Measurements from ENCODE around the gene GOLGA6L2. TPM values are rescaled to one million over a fixed set of nuclear protein-coding genes. Genes with fewer than 3 reads are reported as not detected.

GOLGA6L2 gene
- total and polyA plus RNA-seq, 2 of the 8 experiments (the other 6 are each of a cell fraction or from before 2014, with no cell fraction given) = not detected

- FAIRE-seq (no peak), DNase-seq (ENCODE audit: low read depth in 1 of 2, low spot score in 2 of 2) (no peak)
- no peak overlapping the region for H2BK12ac ChIP-seq (ENCODE audit: low read depth, low read length)
- H2BK5ac ChIP-seq (ENCODE audit: low read depth, low read length) = no peak overlapping the region
- WGBS, 2 experiments (ENCODE audit: extremely low coverage in 1 of 2, insufficient coverage in 1 of 2, insufficient read length in 1 of 2, insufficient replicate concordance in 2 of 2, low coverage in 1 of 2, low lambda C conversion rate in 2 of 2, missing lambda C conversion rate in 1 of 2) = 90% methylated on average over 18 of the region's 18 CpGs; no CpG with 5 or more reads in 1 of the 2 experiments
- no peaks in the 10 kb centered on the region for H3K27me3 ChIP-seq (replicated peaks in 1 of 4; ENCODE audit: control insufficient read depth in 3 of 4, extremely low read depth in 1 of 4, insufficient read depth in 3 of 4, low read length in 3 of 4)
- H3K4me3 ChIP-seq (ENCODE audit: extremely low read depth in 1 of 4, insufficient read depth in 2 of 4, low read depth in 3 of 4, low read length in 4 of 4) = no peak overlapping the region
- H4K8ac ChIP-seq (ENCODE audit: extremely low read depth, insufficient read depth, low read length) = no peak overlapping the region; the same call in 1 of the 2 replicates
- no peaks in the 10 kb centered on the region for H3K36me3 ChIP-seq (ENCODE audit: control insufficient read depth in 2 of 4, insufficient read depth in 4 of 4, low read length in 3 of 4)
- H3K14ac ChIP-seq (ENCODE audit: insufficient read length) = no peak overlapping the region
- ChIA-PET POLR2A (ENCODE audit: partially characterized antibody) (no interaction called here), CTCF (ENCODE audit: partially characterized antibody) (interaction anchor here (0.6 kb wide), 1 partner anchor 28 kb away, joined by 4 read pairs; no protein-coding TSS in a partner anchor)
- no peak overlapping the region for H4K5ac ChIP-seq (ENCODE audit: insufficient read length, low read depth, low read length)
- H3K9me3 ChIP-seq (ENCODE audit: insufficient read depth in 2 of 2, low read depth in 1 of 2, low read length in 1 of 2) = peaks cover 5 to 39% of the 10 kb centered on the region in 2 experiments; a peak in 3 of 4 replicates
- no peak overlapping the region for H3K18ac ChIP-seq (ENCODE audit: extremely low read depth, low read length)
- no peak overlapping the region for H2AFZ ChIP-seq (ENCODE audit: low read length)
- no peaks in the 10 kb centered on the region for H3K79me2 ChIP-seq (ENCODE audit: control insufficient read depth in 1 of 2, insufficient read depth in 2 of 2, low read length in 2 of 2)
- H3K4me1 ChIP-seq (replicated peaks in 1 of 4; ENCODE audit: control insufficient read depth in 3 of 4, insufficient read depth in 4 of 4, low read length in 3 of 4) = no peaks in the 10 kb centered on the region
- no peak overlapping the region for H4K91ac ChIP-seq (replicated peaks; ENCODE audit: insufficient read length, low read length)
- H2BK15ac ChIP-seq (ENCODE audit: low read length) = no peak overlapping the region
- no peak overlapping the region for H3K9ac ChIP-seq (replicated peaks in 1 of 4; ENCODE audit: extremely low read depth in 1 of 4, low read depth in 3 of 4, low read length in 3 of 4)
- no peak overlapping the region for H2BK20ac ChIP-seq (ENCODE audit: low read length)
- no peak for TF ChIP-seq ATF3 (IDR thresholded peaks at IDR 0.05; ENCODE audit: insufficient read depth, low read depth, low read length)
- H3K79me1 ChIP-seq (ENCODE audit: low read depth, low read length) = no peaks in the 10 kb centered on the region
- H4K20me1 ChIP-seq (replicated peaks in 1 of 2; ENCODE audit: control insufficient read depth in 1 of 2, insufficient read depth in 2 of 2, low read length in 2 of 2) = no peaks in the 10 kb centered on the region
- no peak overlapping the region for H3K4ac ChIP-seq (replicated peaks; ENCODE audit: insufficient read length, low read depth, low read length)
- H2BK120ac ChIP-seq (replicated peaks; ENCODE audit: low read depth, low read length) = no peak overlapping the region
- H3K56ac ChIP-seq (replicated peaks; ENCODE audit: insufficient read length, low read depth, low read length) = no peak overlapping the region
- no peaks in the 10 kb centered on the region for H3K23me2 ChIP-seq (ENCODE audit: low read depth, low read length)
- H3K27ac ChIP-seq (ENCODE audit: low read depth, low read length) = no peak overlapping the region
- no peak overlapping the region for H3K23ac ChIP-seq (ENCODE audit: insufficient read length)
- no peak overlapping the region for H3K4me2 ChIP-seq (ENCODE audit: insufficient read depth in 1 of 2, low read depth in 2 of 2, low read length in 2 of 2)
- no peak overlapping the region for H2AK5ac ChIP-seq (ENCODE audit: low read depth, low read length)
Measured at GRCh38 chr15:23422099-23422945, 24.7 kb downstream of the GOLGA6L2 start.

Data from H1 (cell line).